PC-9 (cell line): ENCODE measurements around the gene ENAH. TPM values are rescaled to one million over a fixed set of nuclear protein-coding genes. Genes with fewer than 3 reads are reported as not detected.

ENCODE experiments used
- BruUV-seq: library from RNA; stranded (reverse); fragments of 400-500 nt; replicated peaks from 2 replicates; lab custom pipeline; 2021; lab: Mats Ljungman, UMichigan
- CTCF ChIA-PET: fragments of 300-600 bp; sonication (Branson Sonifier 250); formaldehyde crosslinking; loops from one replicate; lab custom pipeline; 2022; ENCODE audit warnings: antibody characterized with exemption; lab: Charles Lee
- POLR2A ChIA-PET: fragments of 300-600 bp; sonication (Branson Sonifier 250); formaldehyde crosslinking; loops from one replicate; lab custom pipeline; 2022; ENCODE audit warnings: antibody characterized with exemption; ENCODE audit not compliant: unreplicated experiment; lab: Charles Lee
- DNase-seq, 2 experiments: peaks; one replicate each; pipeline versions ENCODE4 v3.0.0 to v3.0.0-alpha.2; 2015 to 2022; ENCODE audit warnings: mixed read lengths in 1 of 2
- H2AFZ ChIP-seq: fragments of 200-600 bp; sonication (generic); 2 replicates; pipeline ENCODE4 v1.8.1; 2017; ENCODE audit warnings: antibody characterized with exemption
- H3F3A ChIP-seq: fragments of 200-600 bp; sonication (generic); 2 replicates; pipeline ENCODE4 v1.8.1; 2017; ENCODE audit warnings: antibody characterized with exemption, mild to moderate bottlenecking, low read depth; ENCODE audit not compliant: insufficient read depth
- H3K27ac ChIP-seq: fragments of 200-600 bp; sonication (generic); 2 replicates; pipeline ENCODE4 v1.6.1; 2016; ENCODE audit warnings: mixed run types
- H3K27me3 ChIP-seq: fragments of 200-600 bp; sonication (generic); 2 replicates; pipeline ENCODE4 v1.6.1; 2016; ENCODE audit warnings: low read depth, mixed run types; ENCODE audit not compliant: insufficient read depth
- H3K36me3 ChIP-seq: fragments of 200-600 bp; sonication (generic); 2 replicates; pipeline ENCODE4 v1.6.1; 2016; ENCODE audit warnings: low read depth, mixed run types
- H3K4me1 ChIP-seq: fragments of 200-600 bp; sonication (generic); replicated peaks from 2 replicates; pipeline ENCODE4 v1.6.1; 2016; ENCODE audit warnings: mixed run types; ENCODE audit not compliant: insufficient read depth
- H3K4me2 ChIP-seq: fragments of 200-600 bp; sonication (generic); 2 replicates; pipeline ENCODE4 v1.6.1; 2017; ENCODE audit warnings: mixed run types
- H3K4me3 ChIP-seq: fragments of 200-600 bp; sonication (generic); 2 replicates; pipeline ENCODE4 v1.6.1; 2016; ENCODE audit warnings: mixed run types
- H3K79me2 ChIP-seq: fragments of 200-600 bp; sonication (generic); 2 replicates; pipeline ENCODE4 v1.6.1; 2017; ENCODE audit warnings: low read depth, mixed run types
- H3K9me2 ChIP-seq: fragments of 200-600 bp; sonication (generic); 2 replicates; pipeline ENCODE4 v1.8.1; 2017; ENCODE audit warnings: mild to moderate bottlenecking; ENCODE audit not compliant: insufficient read depth
- H3K9me3 ChIP-seq: fragments of 200-600 bp; sonication (generic); 2 replicates; pipeline ENCODE4 v1.8.1; 2016; ENCODE audit warnings: low read depth; ENCODE audit not compliant: insufficient read depth
- H4K20me1 ChIP-seq: fragments of 200-600 bp; sonication (generic); 2 replicates; pipeline ENCODE4 v1.8.1; 2017; ENCODE audit not compliant: insufficient read depth
- EZH2 ChIP-seq: fragments of 200-600 bp; sonication (generic); IDR thresholded peaks from 2 replicates; pipeline ENCODE4 v1.8.0; 2017; ENCODE audit warnings: antibody characterized with exemption, low read depth
- intact Hi-C: fragments of 100-400 bp; cut with micrococcal nuclease; formaldehyde crosslinking; loops from one replicate; pipeline ENCODE4 v1.10.0; 2022; ENCODE audit not compliant: unreplicated experiment
- total RNA-seq: library from RNA; stranded (reverse); gene quantifications from 2 replicates; pipeline ENCODE4 v1.2.3, GENCODE V29; 2021
- TF ChIP-seq, protein P1 (sequence below): fragments of 200-600 bp; sonication (generic); conservative IDR thresholded peaks from 2 replicates; pipeline ENCODE4 v1.6.1; 2017; ENCODE audit warnings: mixed run types, antibody characterized with exemption, mild to moderate bottlenecking, moderate library complexity

Gene ENAH
- total RNA-seq, 1 experiment from 2014 or later = 167 TPM

DNA sequence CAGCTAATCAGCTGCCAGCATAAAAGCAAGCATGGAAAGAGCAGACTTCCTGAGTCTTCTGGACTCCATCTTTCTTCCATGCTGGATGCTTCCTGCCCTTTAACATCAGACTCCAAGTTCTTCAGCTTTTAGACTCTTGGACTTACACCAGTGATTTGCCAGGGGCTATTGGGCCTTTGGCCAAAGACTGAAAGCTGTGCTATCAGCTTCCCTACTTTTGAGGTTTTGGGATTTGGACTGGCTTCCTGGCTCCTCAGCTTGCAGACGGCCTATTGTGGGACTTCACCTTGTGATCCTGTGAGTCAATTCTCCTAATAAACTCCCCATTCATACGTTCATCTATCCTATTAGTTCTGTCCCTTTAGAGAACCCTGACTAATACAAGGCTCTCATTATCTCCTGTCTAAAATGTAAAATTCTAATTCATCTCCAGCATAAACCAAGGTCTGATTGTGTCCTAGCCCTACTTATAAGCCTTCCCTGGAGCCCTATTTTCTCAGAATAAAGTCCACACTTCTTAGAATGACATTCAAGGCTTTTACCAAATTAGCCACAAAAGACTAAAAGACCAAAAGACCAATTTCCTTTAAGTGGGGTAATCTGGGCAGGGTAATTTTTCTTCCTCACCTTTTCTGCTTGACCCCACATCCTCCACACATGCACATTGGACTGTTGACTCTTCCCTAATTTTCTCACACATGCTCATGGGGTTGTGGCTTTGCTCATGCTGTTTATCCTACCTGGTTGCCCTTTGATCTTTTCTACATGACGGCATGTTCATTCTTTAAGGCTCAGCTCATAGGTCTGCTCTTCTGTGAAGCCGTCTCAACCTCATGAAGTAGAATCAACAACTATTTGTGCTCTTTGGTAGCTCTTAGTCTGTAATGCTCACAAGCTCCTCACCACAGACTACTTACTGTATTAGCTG is 18.1 kb upstream of the ENAH start:
- CTCF ChIA-PET = no interaction called here
- POLR2A ChIA-PET = no interaction called here
- peaks cover 5% of the 10 kb centered on the region; the same call in 1 of the 2 replicates for H3F3A ChIP-seq
- DNase-seq = no peak
- H3K27me3 ChIP-seq = no peaks in the 10 kb centered on the region
- H3K79me2 ChIP-seq = no peaks in the 10 kb centered on the region
- H3K9me3 ChIP-seq = no peaks in the 10 kb centered on the region
- no peak overlapping the region for H2AFZ ChIP-seq
- no TSS peak for BruUV-seq
- H3K9me2 ChIP-seq = no peaks in the 10 kb centered on the region
- H3K4me3 ChIP-seq = no peak overlapping the region
- H3K36me3 ChIP-seq = no peaks in the 10 kb centered on the region
- H3K4me1 ChIP-seq = no peaks in the 10 kb centered on the region
- H3K27ac ChIP-seq = no peak overlapping the region
- H4K20me1 ChIP-seq = no peaks in the 10 kb centered on the region
- no peak for TF ChIP-seq EZH2
- TF ChIP-seq, protein P1, sequence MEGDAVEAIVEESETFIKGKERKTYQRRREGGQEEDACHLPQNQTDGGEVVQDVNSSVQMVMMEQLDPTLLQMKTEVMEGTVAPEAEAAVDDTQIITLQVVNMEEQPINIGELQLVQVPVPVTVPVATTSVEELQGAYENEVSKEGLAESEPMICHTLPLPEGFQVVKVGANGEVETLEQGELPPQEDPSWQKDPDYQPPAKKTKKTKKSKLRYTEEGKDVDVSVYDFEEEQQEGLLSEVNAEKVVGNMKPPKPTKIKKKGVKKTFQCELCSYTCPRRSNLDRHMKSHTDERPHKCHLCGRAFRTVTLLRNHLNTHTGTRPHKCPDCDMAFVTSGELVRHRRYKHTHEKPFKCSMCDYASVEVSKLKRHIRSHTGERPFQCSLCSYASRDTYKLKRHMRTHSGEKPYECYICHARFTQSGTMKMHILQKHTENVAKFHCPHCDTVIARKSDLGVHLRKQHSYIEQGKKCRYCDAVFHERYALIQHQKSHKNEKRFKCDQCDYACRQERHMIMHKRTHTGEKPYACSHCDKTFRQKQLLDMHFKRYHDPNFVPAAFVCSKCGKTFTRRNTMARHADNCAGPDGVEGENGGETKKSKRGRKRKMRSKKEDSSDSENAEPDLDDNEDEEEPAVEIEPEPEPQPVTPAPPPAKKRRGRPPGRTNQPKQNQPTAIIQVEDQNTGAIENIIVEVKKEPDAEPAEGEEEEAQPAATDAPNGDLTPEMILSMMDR = no peak
- intact Hi-C loops = no loop called here
- no peak overlapping the region for H3K4me2 ChIP-seq

DNA sequence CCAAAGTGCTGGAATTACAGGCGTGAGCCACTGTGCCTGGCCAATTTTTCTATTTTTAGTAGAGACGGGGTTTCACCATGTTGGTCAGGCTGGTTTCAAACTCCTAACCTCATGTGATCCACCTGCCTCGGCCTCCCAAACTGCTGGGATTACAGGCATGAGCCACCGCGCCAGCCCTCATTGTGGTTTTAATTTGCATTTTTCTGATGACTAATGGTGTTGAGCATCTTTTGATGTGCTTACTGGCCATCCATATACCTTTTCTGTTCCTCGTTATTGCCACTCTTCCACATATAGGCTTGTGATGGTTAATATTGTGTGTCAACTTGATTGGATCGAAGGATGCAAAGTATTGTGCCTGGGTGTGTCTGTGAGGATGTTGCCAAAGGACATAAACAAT is 17.4 kb upstream of the ENAH start:
- no TSS peak for BruUV-seq
- POLR2A ChIA-PET = no interaction called here
- no peak overlapping the region for H2AFZ ChIP-seq

DNA sequence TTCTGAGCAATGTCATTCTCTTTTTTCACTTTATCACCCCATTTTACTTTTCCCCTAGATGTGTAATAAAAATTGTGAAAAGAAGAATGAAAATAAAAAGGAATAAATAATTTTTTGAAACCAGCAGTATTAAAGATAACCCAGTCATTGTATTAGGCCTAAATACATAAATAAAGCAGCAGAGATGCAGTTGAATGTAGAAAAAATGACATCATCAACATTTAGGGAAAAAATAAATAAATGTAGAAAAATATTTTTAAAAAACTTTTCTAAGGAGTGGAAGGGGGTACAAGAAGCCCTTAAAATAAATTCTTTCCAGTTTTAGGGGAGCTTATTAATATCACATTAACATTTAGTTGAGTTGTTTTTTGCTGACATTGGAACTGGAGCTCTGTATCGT is 15.3 kb upstream of the ENAH start:
- H2AFZ ChIP-seq = no peak overlapping the region
- no TSS peak for BruUV-seq
- intact Hi-C loops = no loop called here

More for the DNA sequence above, 17.4 kb upstream of the ENAH start:
- no peaks in the 10 kb centered on the region for H3K4me1 ChIP-seq
- H3F3A ChIP-seq = peaks cover 5% of the 10 kb centered on the region; the same call in 1 of the 2 replicates
- no peaks in the 10 kb centered on the region for H4K20me1 ChIP-seq
- no peaks in the 10 kb centered on the region for H3K36me3 ChIP-seq
- no peaks in the 10 kb centered on the region for H3K9me3 ChIP-seq
- no peak overlapping the region for H3K4me3 ChIP-seq
- H3K27ac ChIP-seq = no peak overlapping the region
- no peak for DNase-seq
- H3K79me2 ChIP-seq = no peaks in the 10 kb centered on the region
- no peaks in the 10 kb centered on the region for H3K27me3 ChIP-seq
- intact Hi-C loops = no loop called here
- TF ChIP-seq EZH2 = no peak
- TF ChIP-seq, protein P1 = no peak
- CTCF ChIA-PET = no interaction called here
- no peaks in the 10 kb centered on the region for H3K9me2 ChIP-seq
- no peak overlapping the region for H3K4me2 ChIP-seq

More for the DNA sequence above, 15.3 kb upstream of the ENAH start:
- no peaks in the 10 kb centered on the region for H3K9me3 ChIP-seq
- H3K4me3 ChIP-seq = no peak overlapping the region
- no peaks in the 10 kb centered on the region for H3K27me3 ChIP-seq
- TF ChIP-seq, protein P1 = no peak
- TF ChIP-seq EZH2 = no peak
- H3K79me2 ChIP-seq = no peaks in the 10 kb centered on the region
- H3K4me2 ChIP-seq = no peak overlapping the region
- no peak for DNase-seq
- CTCF ChIA-PET = interaction anchor here (0.6 kb wide), 1 partner anchor 190 kb away, joined by 3 read pairs; no protein-coding TSS in a partner anchor
- H4K20me1 ChIP-seq = no peaks in the 10 kb centered on the region
- no peak overlapping the region for H3K27ac ChIP-seq
- POLR2A ChIA-PET = interaction anchor here (0.5 to 0.7 kb wide), 2 partner anchors 13 to 21 kb away, joined by 3 read pairs; no protein-coding TSS in a partner anchor
- H3K9me2 ChIP-seq = no peaks in the 10 kb centered on the region
- no peaks in the 10 kb centered on the region for H3K4me1 ChIP-seq
- no peaks in the 10 kb centered on the region for H3K36me3 ChIP-seq
- no peaks in the 10 kb centered on the region for H3F3A ChIP-seq
